ENCODE data around the gene CORO6. TPM values are rescaled to one million over a fixed set of nuclear protein-coding genes. Genes with fewer than 3 reads are reported as not detected.

The CORO6 gene
- total and polyA plus RNA-seq, 2 experiments from 2014 or later = 3.7 to 6.5 TPM

DNA sequence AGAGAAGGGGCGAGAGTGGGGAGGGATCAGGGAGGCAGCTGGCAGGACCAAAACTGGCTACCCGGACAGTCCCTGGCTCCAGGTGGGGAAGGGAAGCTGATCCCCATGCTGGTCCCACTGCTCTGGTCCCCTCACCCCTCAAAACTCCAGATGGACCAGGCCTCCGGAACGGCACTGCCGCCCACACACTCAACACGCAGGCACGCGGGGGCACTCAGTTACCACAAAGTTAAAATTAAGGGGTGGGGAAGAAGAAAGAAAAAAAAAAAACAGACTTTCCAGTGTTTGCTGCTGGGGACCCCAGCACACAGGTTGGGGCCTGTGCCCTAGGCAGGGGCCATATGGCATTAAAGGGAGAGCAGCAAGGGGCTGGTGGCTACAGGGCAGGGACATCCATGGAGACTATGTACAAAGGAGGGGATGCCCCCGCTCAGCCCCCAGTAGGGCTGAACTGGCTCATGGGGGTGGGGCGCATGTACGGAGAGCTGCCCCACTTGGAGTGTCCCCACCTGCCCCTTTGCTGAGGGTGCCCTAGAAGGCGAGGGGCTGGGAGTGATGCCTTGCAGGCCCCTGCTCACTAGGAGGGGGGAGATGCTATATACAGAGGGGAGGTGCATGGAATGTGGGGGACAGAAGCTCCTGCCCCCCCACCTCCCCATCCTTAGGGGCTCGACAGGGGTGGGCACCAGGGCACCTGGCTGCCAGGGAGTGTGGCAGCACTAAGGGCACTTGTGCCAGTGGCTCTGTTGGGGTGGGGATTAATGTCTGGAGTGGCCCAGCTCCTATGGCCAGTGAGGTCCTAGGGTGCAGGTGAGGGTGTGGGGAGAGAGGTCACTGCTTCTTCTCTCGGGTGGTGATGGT, 48.6 kb downstream of the CORO6 start:
- Histone ChIP-seq H3K79me2 (ENCODE audit: insufficient read depth) (no peaks in the 10 kb centered on the region), H3K36me3 (ENCODE audit: low read depth) (peaks cover 5% of the 10 kb centered on the region; the same call in 1 of the 2 replicates), H2AFZ (no peak overlapping the region), H3K4me3 (no peak overlapping the region), H3K4me2 (ENCODE audit: unreplicated experiment) (no peak overlapping the region), H3K27me3 (replicated peaks; ENCODE audit: insufficient read depth) (no peaks in the 10 kb centered on the region), H3K9ac (no peak overlapping the region), H4K20me1 (ENCODE audit: insufficient read depth) (no peaks in the 10 kb centered on the region), H3K9me3 (ENCODE audit: low read depth) (no peaks in the 10 kb centered on the region), H3K9me2 (ENCODE audit: insufficient read depth) (no peaks in the 10 kb centered on the region), H3F3A (ENCODE audit: insufficient read depth) (peaks cover 5% of the 10 kb centered on the region; the same call in 1 of the 2 replicates), H3K4me1 (ENCODE audit: insufficient read depth) (peaks cover 12% of the 10 kb centered on the region; the same call in 1 of the 2 replicates), H3K27ac (no peak overlapping the region)
- no peak for DNase-seq
- in situ Hi-C loops (cut with MboI) = loop anchor here (25.0 kb wide), 1 partner anchor 112 kb away; no protein-coding TSS in a partner anchor
- WGBS, 2 experiments (ENCODE audit: low coverage in 1 of 2, low lambda C conversion rate in 2 of 2, missing lambda C conversion rate in 2 of 2) = 84 to 92% methylated on average over 13 to 14 of the region's 14 CpGs
- TF ChIP-seq EZH2 (IDR thresholded peaks at IDR 0.05; ENCODE audit: insufficient read depth, poor library complexity, severe bottlenecking) (no peak), EZH2phosphoT487 (IDR thresholded peaks at IDR 0.05; ENCODE audit: insufficient read depth, low read depth) (no peak)

DNA sequence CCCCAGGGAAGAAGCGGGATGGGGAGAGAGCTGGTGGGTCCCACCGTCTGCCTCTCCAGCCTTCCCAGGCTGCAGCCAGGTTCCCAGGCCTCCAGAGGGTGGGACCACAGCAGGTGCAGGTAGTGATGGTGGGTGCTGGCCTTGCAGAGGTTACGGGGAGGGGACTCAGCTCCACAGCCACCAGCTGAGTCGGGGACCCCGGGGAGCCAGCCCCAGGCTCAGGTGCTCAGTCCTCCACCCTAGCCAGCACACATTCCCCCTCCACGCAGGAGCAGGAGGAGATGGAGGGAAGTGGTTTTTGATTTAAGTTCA, 49.2 kb downstream of the CORO6 start:
- Histone ChIP-seq H3K9ac (peak overlapping the region; percentile 51; the same call in 1 of the 2 replicates), H4K20me1 (ENCODE audit: insufficient read depth) (no peaks in the 10 kb centered on the region), H3K4me3 (no peak overlapping the region), H3K79me2 (ENCODE audit: insufficient read depth) (no peaks in the 10 kb centered on the region), H3K36me3 (ENCODE audit: low read depth) (peaks cover 5% of the 10 kb centered on the region; the same call in 1 of the 2 replicates), H2AFZ (no peak overlapping the region), H3K27me3 (replicated peaks; ENCODE audit: insufficient read depth) (no peaks in the 10 kb centered on the region), H3K4me1 (ENCODE audit: insufficient read depth) (peaks cover 12% of the 10 kb centered on the region; the same call in 1 of the 2 replicates), H3K27ac (no peak overlapping the region), H3K4me2 (ENCODE audit: unreplicated experiment) (no peak overlapping the region), H3F3A (ENCODE audit: insufficient read depth) (peaks cover 5% of the 10 kb centered on the region; the same call in 1 of the 2 replicates), H3K9me3 (ENCODE audit: low read depth) (no peaks in the 10 kb centered on the region), H3K9me2 (ENCODE audit: insufficient read depth) (no peaks in the 10 kb centered on the region)
- in situ Hi-C loops (cut with MboI) = loop anchor here (25.0 kb wide), 1 partner anchor 111 kb away; no protein-coding TSS in a partner anchor
- no peak for TF ChIP-seq EZH2 (IDR thresholded peaks at IDR 0.05; ENCODE audit: insufficient read depth, poor library complexity, severe bottlenecking)
- 65 to 81% methylated on average over 5 to 6 of the region's 6 CpGs for WGBS, 2 experiments (ENCODE audit: low coverage in 1 of 2, low lambda C conversion rate in 2 of 2, missing lambda C conversion rate in 2 of 2)
- DNase-seq = no peak

- no peaks in the 10 kb centered on the region for H4K20me1 ChIP-seq (ENCODE audit: insufficient read depth)
- no peak for TF ChIP-seq EZH2phosphoT487 (IDR thresholded peaks at IDR 0.05; ENCODE audit: insufficient read depth, low read depth)
- TF ChIP-seq EZH2 (IDR thresholded peaks at IDR 0.05; ENCODE audit: insufficient read depth, poor library complexity, severe bottlenecking) = no peak
- H3K9me3 ChIP-seq (ENCODE audit: low read depth) = no peaks in the 10 kb centered on the region
- H3K79me2 ChIP-seq (ENCODE audit: insufficient read depth) = no peaks in the 10 kb centered on the region
- H3K4me3 ChIP-seq = peak overlapping the region; percentile 33
- WGBS, 2 experiments (ENCODE audit: low coverage in 1 of 2, low lambda C conversion rate in 2 of 2, missing lambda C conversion rate in 2 of 2) = 18% methylated on average over 43 to 44 of the region's 62 CpGs
- H3F3A ChIP-seq (ENCODE audit: insufficient read depth) = peaks cover 5% of the 10 kb centered on the region; the same call in 1 of the 2 replicates
- peaks cover 12% of the 10 kb centered on the region; the same call in 1 of the 2 replicates for H3K4me1 ChIP-seq (ENCODE audit: insufficient read depth)
- peaks cover 5% of the 10 kb centered on the region; the same call in 1 of the 2 replicates for H3K36me3 ChIP-seq (ENCODE audit: low read depth)
- no peaks in the 10 kb centered on the region for H3K27me3 ChIP-seq (replicated peaks; ENCODE audit: insufficient read depth)
- H3K9ac ChIP-seq = peak overlapping the region; percentile 51
- peak overlapping the region; percentile 45 for H3K4me2 ChIP-seq (ENCODE audit: unreplicated experiment)
- H3K27ac ChIP-seq = peak overlapping the region; percentile 1; the same call in 1 of the 2 replicates
- in situ Hi-C loops (cut with MboI) = loop anchor here (25.0 kb wide), 1 partner anchor 111 kb away; no protein-coding TSS in a partner anchor
- DNase-seq = peak; percentile 85
- H2AFZ ChIP-seq = peak overlapping the region; percentile 17; the same call in 1 of the 2 replicates
- no peaks in the 10 kb centered on the region for H3K9me2 ChIP-seq (ENCODE audit: insufficient read depth)
These were observed 49.8 kb downstream of the CORO6 start for GRCh38 chr17:29572691-29573557.

Measured in GM23248 (cell line).